ENCODE data around the gene PAM.
"Not testable (repeated sequence)": the region's sequence is repeated elsewhere in the genome, so short reads cannot be mapped to it uniquely, and the experiment has no call there.

PAM gene

DNA sequence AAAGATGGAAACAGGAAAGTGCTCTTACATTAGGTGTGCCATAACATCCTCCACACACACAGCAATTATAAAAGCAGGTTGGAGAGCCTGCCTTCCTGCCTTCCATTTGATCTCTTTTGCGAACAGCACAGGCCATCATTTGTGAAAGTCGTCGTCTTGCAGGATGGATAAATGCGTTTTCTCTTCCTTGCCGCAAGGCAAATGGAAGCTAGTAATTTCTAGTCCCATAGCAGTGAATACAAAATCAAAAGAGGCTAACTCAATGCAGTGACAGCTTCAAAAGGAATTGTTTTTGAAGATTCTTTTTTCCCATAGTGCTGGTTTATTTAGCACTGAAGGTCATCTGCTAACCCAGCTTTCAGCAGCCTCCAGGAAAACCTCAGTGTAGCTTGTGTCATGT, 186.0 kb downstream of the PAM start:
- no peak for DNase-seq (ENCODE audit: low read depth in 2 of 2)

DNA sequence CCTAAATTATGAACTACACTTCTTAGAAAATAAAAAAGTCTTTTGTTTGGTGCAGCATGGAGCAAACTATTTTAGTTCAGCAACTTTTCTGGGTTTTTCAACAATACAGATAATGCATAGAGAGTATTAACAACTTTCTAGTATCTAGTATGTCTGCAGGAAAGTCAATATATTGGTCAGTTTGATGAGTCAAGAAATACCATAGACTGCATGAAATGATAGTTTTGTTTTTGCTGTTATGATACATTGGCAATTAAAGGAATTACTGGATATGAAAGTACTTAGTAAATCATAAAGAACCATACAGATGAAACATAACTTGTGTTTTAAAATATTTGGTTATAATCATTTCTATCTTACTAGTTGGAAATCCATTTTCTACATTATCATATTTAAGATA, 191.3 kb downstream of the PAM start:
- DNase-seq (ENCODE audit: low read depth in 2 of 2): no peak

DNA sequence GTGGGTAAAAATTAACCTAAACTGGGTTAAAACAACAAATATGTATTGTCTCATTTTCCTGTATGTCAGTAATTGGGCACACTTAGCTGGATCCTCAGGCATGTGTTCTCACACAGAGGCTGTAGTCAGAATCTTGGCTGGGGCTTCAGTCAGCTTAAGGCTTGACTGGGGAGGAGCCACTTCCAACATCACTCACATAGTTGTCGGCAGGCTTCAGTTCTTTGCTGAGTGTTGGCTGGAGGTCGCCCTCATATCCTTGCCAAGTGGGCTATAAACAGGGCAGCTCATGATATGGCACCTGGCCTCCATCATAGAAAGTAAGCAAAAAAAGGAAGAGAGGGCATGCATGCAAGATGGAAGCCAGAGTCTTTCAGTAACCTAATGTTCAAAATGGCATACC, 191.9 kb downstream of the PAM start:
- no peak for DNase-seq (ENCODE audit: low read depth in 2 of 2)

DNA sequence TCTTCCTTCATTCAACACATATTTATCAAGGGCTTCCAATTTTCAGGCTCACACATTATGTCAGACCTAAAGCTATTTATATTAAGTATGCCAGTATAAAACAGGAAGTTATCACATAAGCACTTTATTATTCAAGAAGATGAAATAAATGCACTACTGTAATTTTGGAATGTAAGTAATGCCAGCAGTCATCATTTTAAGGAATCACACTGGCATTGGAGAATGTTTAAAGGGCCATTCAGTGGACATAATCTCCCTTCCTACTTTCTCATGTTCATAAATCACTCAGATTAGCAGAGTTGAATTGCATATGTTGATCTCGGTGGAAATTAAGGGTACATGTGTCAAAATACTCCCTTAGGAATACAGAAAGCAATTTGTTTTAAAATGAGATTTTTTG, 200.4 kb downstream of the PAM start:
- no peak for DNase-seq (ENCODE audit: low read depth in 2 of 2)

DNA sequence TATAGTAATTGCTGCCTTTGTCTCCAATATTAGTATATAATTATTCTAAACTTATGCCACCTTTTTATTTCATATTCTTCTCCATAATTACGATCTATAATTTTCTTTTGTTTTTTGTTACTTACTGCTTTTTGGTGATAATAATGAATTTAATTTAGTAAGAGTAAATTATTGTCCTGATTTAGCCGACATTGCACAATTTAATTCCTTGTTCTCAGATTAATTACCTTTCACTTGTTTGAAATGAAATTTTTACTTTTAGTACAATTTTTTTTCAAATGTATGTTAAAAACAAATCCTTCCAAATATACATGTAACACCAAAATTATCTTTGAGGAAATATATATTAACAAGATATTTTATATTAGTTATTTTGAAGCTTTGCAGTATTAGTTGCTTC, 201.5 kb downstream of the PAM start:
- no peak for DNase-seq (ENCODE audit: low read depth in 2 of 2)

DNA sequence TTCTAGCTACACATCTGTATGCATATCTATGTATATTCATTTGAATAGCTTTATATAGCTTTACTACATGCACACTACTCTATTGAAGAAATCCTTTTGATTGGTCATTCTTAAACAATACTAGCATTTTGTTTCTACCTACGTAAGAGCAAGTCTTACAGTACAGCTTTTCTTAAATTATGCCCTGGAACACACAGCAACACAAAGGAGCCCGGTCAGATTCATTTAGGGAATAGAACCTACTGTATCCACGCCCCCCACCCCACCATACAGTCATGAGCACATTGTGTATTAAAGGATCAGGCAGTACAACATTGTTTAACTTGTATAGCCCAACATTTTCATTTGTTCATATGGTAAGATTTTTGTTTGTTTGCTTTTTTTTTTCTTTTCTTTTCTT, 202.0 kb downstream of the PAM start:
- DNase-seq (ENCODE audit: low read depth in 2 of 2): no peak

DNA sequence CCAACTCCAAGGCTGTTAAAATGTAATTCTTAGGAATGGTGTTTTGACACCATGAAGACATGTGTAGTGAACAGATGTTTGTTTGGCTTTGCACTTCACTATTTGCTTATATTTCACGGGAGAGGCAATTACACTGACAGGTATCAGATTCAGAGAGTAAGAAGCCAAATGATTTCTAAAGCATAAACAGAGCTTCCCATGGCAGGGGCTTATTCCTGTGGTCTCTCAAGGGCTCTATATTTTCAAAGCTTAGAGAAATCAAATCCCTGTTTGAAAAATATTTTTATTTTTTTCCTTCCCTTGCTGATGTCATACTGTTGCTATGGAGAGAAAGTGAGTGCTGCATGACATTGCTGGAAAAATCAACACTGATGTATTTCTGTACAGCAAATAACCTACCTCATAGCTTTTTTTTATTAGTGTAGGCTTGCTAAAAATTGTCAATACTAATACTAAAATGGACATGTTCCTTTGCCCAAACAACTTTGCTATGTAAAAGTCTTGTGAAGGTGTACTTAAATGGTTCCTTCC, 203.4 kb downstream of the PAM start:
- no peak for DNase-seq (ENCODE audit: low read depth in 2 of 2)

DNA sequence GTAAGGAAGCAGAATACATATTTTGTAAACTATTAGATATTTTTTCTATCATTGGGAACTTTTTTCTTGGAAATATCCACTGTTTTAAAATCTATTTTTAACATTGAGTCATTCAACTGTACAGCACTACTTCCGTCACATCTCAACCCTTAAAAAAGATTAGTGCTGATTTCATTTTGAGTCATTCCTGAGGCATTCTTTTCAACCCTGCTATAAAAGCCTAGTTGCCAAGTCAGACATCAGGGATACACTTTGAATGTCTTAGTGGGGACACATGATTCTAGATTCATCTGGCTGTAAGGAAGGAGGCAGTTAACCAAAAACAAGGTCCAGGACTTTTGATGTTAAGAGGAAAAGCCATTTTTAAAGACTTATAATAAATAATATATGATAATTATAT, 203.9 kb downstream of the PAM start:
- no peak for DNase-seq (ENCODE audit: low read depth in 2 of 2)

DNA sequence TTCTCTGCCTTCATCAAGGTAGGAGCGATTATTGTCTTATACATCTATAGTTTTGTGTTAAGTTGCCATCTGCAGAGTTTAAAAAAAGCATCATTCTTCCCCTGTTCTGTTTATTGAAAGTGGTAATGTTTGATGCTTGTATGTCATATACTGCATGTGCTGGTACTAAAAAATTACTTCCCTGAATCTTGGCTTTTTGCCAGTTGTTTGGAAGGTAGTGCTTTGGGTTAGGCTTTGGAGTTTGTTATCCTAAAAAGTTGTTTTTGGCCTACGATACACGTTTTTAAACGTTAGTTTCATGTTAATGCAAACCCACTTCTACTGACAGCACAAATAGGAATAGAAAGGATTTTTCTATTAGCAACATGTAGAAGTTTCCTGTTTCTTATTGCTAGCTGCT, 206.6 kb downstream of the PAM start:
- DNase-seq (ENCODE audit: low read depth in 2 of 2): no peak

DNA sequence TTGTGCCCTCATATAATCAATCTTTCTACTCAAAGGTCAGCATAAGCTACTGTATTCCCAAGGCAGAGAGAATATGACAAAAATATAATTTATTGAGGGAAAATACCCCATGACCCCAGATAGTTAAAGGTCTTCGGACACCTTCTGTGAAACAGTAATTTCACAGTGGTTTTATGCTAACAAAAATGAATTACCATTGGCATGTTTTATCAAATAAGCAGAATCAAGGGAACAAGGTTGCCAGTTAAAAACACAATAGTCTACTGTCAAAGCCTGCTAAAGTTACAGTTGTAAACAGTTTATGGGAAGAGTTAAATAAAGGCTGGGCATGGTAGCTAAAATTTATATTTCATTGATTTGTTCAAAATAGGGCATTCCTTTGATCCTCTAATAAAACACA, 210.5 kb downstream of the PAM start:
- DNase-seq (ENCODE audit: low read depth in 2 of 2): no peak

DNA sequence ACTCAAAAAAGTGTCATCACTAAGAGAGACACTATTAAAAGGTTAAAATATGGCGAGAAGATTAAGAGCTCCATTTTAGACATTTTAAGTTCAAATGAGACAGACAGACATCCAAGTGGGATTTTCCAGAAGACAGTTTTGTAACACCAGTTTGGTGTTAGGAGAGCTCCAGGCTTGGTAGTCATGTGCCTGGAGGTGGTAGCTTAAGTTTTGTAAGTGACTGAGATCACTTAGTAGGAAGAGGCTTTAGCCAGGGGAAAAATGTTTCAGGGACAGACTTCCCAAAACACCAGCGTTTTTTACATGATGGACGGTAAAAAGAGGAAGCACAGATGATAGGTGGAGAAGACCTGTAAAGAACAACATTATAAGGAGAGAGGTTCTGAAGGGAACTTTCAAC, 214.5 kb downstream of the PAM start:
- DNase-seq (ENCODE audit: low read depth in 2 of 2): no peak

DNA sequence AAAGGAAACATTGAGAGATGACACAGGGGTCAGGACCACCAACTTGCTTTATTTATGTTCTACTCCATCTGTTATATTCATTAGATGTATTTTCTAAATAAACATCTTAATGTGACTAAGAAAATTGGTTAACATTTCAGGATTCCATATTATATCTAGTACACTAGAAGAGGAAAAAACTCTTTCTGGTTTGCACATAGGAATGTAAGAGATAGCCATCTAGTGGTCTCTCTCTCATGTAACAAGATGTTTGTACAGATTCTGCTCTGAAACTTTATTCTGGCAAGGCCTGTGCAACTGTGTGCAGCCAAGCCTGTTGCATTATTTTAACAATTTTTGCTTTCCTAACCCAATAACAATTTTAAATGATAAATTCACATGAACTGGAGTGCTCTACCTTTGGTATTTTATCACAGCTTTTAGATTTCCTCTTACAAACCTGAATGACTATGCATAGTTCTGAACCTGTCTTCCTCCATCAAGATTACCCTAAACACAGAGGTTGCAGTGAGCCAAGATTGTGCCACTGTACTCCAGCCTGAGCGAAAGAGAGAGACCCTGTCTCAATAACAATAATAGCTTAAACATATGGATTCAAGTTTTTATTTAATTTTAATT, 216.7 kb downstream of the PAM start:
- DNase-seq (ENCODE audit: low read depth in 2 of 2): no peak

DNA sequence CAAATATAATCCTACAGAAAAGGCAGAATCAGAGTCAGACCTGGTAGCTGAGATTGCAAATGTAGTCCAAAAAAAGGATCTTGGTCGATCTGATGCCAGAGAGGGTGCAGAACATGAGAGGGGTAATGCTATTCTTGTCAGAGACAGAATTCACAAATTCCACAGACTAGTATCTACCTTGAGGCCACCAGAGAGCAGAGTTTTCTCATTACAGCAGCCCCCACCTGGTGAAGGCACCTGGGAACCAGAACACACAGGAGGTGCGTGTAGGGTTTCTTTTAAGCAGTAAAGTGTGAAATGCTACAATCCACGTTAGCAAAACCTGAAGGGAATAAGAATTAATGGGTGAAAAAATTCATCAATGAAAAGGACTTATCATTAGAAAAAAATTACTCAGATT, 219.1 kb downstream of the PAM start:
- no peak for DNase-seq (ENCODE audit: low read depth in 2 of 2)

DNA sequence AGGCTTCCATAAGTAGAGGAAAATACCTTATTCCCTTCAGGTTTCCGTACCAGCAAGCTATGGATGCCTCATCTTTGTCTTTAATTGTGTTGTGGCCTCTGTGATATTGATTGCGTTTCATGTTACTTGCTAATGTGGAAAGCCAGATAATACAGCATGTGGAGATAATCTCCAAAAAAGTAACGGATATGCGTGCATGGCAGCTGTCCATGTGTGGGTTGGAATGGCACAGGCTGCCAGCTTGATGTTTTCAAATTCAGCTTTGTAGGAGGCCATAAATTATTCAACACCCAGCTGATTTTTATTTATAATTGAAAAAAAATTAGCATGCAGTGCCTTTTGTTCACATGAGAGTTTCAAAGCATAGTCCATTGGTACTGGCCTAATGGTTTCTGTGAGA, 219.9 kb downstream of the PAM start:
- no peak for DNase-seq (ENCODE audit: low read depth in 2 of 2)

DNA sequence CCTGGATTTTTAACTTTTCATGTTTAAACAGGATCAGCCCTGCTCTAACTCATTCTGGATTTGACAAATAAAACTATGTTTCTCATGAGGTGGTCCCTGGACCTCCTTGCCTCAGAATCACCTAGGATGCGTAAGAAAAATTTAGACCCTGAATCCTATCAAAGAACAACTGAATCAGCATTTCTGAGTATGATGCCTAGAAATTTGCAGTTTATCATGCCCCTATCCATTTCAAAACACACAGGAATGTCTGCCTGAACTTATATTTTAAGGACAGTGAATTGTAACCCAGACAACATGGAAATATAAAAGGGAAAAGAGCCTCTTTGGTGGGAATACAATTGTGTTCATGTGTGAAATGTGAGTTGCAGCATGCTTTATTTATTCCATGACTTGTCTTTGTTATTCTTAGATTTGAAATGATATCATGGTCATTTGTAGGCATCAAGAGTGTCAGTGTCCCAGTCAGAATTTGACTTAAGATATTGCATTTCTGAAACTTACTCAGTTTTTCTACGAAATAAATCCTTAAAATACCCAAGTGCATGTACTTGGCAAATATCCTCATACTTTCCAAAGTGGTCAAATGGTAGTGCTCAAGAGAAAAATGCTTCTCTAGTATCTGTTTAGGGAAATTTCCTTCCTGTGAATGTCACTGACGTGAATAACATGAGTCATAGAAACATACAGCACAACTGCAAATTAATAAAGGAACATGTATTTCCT, 220.5 kb downstream of the PAM start:
- DNase-seq (ENCODE audit: low read depth in 2 of 2): no peak

DNA sequence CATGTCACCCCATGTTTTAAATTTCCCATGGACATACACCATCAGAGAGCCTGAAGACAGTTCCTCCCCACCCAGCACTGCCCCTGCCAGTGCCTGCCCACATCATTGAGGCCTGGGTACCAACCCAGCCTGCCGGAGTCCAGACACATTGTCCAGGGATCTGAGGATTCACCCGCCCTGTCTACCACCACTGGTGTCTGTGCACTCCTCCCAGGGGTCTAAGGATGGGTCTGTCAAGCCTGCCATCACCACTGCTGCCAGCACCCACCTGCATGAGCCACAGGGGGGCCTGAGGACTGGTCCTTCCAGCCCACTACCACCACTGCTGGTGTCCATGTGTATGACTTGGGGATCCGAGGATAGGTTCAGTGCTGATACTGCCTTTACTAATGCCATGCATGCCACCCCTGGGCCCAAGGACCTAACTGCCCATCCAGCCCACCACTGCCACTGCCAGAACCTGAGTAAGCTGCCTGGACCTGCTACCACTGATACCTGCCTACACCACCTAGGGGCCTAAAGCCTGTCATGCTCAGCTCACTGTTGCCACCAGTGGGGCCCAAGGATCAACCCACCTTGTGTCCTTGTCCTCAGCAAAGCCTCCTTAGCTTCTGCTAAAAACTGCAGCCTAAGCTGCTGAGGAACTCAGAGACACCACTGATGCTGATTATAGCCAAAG, 227.0 kb downstream of the PAM start:
- DNase-seq (ENCODE audit: low read depth in 2 of 2): no peak

DNA sequence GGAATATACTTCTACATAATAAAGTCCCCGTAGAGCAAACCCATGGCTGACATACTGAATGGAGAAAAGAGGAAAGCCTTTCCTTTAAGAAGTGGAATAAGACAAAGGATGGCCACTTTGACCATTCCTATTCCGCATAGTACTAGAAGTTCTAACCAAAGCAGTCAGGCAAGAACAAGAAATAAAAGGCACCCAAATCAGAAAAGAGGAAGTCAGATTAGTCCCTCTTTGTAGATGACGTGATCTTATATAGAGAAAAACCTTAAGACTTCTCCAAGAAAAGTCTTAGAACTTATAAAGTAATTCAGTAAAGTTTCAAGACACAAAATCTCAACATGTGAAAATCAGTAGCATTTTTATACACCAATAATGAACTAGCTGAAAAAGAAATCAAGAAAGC, 231.0 kb downstream of the PAM start:
- DNase-seq (ENCODE audit: low read depth in 2 of 2): no peak

DNA sequence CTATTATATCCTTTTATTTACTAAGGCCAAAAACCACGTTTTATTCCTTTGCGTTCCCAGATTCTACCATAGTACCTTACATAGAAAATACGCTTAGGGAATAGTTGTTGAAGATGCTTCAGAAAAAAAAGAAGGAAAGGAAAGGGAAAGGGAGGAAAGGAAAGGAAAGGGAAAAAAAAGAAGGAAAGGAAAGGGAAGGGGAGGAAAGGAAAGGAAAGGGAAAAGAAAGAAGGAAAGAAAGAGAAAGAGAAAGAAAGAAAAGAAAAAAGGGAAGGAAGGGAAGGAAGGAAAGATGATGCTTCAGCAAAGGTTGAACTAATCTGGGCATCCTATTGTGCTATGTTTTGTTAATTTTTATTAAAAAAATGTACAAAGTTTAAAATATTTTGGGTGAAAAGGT, 233.4 kb downstream of the PAM start:
- DNase-seq (ENCODE audit: low read depth in 2 of 2): no peak

DNA sequence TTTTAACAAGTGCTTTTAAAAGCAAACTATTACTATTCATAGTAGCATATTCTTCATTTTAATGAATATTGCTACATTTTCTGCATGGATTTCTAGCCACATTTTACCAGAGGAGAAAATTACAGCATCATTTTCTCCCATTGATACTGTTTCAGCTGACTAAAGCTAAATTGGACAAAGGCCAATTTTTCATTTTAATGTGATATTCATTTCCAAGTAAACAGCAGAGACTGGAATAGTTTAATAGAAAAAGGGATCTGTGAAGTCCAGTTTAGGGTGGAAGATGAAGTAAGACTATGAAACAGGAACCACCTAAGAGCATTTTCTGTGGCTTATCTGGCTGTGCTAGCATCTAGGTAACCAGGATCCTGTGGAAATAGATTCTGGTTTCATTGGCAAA, 236.7 kb downstream of the PAM start:
- DNase-seq (ENCODE audit: low read depth in 2 of 2): no peak

DNA sequence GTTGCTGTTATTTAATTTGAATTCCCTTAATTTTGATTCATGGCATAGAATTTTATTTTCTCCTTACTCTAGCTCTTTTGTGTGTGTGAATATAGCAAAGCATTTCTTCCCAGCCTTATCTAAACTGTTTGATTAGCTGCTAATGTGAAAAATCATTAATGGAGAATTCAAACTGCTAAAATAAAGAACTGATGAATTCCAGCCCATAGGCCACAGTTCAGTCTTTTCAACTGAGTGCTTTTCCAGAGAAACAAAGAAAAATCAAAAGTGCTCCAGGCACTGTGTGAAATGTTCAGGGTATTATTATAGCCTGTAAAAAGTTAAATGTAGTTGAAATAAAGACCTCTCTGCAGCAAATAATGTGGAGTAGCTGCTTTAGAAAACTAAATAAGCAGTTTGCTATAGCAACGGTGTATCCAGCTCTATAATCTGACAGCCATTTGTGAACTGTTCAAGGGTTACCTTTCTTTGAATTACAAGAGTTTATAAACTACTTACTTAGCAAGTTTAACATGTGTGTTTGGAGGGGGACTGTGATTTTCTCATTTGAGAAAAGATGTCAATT, 241.0 kb downstream of the PAM start:
- no peak for DNase-seq (ENCODE audit: low read depth in 2 of 2)

DNA sequence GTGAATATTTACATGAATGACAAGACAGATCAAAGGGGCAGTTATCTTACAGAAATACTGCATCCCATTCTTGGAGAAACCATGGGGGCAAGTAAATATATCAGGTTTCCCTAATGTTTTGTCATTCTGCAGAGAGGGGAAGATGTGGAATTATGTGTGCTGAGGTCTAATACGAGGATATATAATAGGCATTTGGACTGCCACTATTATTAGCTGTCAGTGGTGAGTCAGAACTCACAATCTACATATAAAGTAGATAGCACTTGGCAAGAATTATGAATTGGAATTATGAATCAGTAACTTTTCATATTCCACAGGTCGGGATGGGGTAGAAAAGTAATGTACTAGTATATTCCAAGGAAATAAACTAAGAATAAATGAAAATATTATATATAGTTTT, 243.1 kb downstream of the PAM start:
- DNase-seq (ENCODE audit: low read depth in 2 of 2): no peak

DNA sequence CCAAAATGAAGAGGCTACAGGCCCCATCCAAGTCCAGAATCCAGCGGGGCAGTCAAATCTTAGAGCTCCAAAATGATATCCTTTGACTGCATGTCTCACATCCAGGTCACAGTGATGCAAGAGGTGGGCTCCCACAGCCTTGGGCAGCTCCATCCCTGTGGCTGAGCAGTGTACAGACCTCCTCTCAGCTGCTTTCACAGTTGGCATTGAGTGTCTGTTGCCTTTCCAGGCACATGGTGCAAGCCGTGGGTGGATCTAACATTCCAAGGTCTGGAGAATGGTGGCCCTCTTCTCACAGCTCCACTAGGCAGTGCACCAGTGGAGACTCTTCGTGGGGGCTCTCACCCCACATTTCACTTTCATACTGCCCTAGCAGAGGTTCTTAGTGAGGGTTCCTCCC, 244.1 kb downstream of the PAM start:
- DNase-seq (ENCODE audit: low read depth in 2 of 2): no peak

DNA sequence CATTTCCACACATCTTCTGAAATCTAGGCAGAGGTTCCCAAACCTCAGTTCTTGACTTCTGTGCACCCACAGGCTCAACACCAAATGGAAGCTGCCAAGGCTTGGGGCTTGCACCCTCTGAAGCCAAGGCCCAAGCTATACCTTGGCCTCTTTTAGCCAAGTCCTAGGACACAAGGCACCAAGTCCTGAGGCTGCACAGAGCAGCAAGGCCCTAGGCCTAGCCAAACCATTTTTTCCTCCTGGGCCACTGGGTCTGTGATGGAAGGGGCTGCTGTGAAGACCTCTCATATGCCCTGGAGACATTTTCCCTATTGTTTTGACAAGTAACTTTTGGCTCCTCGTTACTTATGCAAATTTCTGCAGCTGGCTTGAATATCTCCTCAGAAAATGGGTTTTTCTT, 244.5 kb downstream of the PAM start:
- not testable (repeated sequence) for DNase-seq (ENCODE audit: low read depth in 2 of 2)
